ENCODE data around the gene NOL4L. TPM values are rescaled to one million over a fixed set of nuclear protein-coding genes. Genes with fewer than 3 reads are reported as not detected.

NOL4L gene
- polyA plus RNA-seq, 3 donors: 1.1 to 30.9 (median 2.8) TPM

DNA sequence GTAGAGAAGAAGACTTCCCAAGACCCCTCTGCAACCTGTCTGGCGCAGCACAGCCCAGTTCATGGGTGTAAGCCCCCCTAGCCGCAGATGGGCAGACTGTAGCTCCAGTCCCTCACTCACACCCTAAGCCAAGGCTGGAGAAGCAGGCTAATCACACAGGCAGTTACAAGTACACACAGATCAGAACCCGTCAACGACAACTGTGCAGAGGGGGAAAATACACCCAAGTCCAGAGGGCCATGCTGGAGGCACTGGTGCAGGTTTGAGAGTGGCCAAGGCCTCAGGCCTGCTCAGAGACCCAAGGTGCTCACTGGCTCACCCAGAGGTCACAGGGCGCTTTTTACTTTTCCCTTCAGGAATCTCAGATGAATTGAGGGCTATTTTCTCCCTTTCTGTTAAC lies 106.1 kb downstream of the NOL4L start:
- no peak overlapping the region for H3K9ac ChIP-seq (ENCODE audit: insufficient read depth, low read length, poor library complexity, severe bottlenecking)
- Mint-ChIP-seq H3K4me3 (no peak overlapping the region), H3K27ac (no peak overlapping the region), H3K36me3 (peaks cover 3 to 9% of the 10 kb centered on the region in 2 donors), H3K27me3 (ENCODE audit: low read depth in 3 of 3) (peaks cover 3 to 13% (median 4%) of the 10 kb centered on the region in 3 donors), H3K4me1 (peaks cover 71% of the 10 kb centered on the region), H3K9me3 (peaks cover 0 to 2% (median 0%) of the 10 kb centered on the region in 7 donors)
- no peak overlapping the region for H2AFZ ChIP-seq (ENCODE audit: insufficient read depth, low read depth, low read length, poor library complexity, severe bottlenecking)
- H3K27ac ChIP-seq (ENCODE audit: low read depth in 1 of 2, low read length in 2 of 2): no peak overlapping the region
- TF ChIP-seq CTCF (IDR thresholded peaks at IDR 0.05): no peak
- DNase-seq: no peak
- H3K4me2 ChIP-seq (replicated peaks; ENCODE audit: extremely low read depth, low read length, poor library complexity, severe bottlenecking): no peak overlapping the region
- peaks cover 85% of the 10 kb centered on the region for H4K20me1 ChIP-seq (ENCODE audit: insufficient read depth, low read length)
- H3K36me3 ChIP-seq (replicated peaks in 1 of 2; ENCODE audit: control insufficient read depth in 1 of 2, insufficient read depth in 2 of 2, low read length in 2 of 2): peaks cover 0 to under 1% of the 10 kb centered on the region in 2 donors
- no peaks in the 10 kb centered on the region for H3K9me3 ChIP-seq (replicated peaks in 1 of 2; ENCODE audit: control insufficient read depth in 1 of 2, insufficient read depth in 1 of 2, low read length in 2 of 2)
- intact Hi-C loops (cut with micrococcal nuclease): no loop called here
- no peaks in the 10 kb centered on the region for H3K27me3 ChIP-seq (ENCODE audit: control insufficient read depth in 2 of 2, insufficient read depth in 2 of 2, low read length in 2 of 2)
- no peak overlapping the region for H3K4me3 ChIP-seq (replicated peaks in 1 of 3; ENCODE audit: low read depth in 2 of 3, low read length in 3 of 3)
- peaks cover 58 to 83% of the 10 kb centered on the region in 2 donors for H3K4me1 ChIP-seq (ENCODE audit: control insufficient read depth in 1 of 2, insufficient read depth in 2 of 2, low read length in 2 of 2)
- WGBS (ENCODE audit: insufficient coverage): no CpG with 5 or more reads among the region's 5 CpGs
- peaks cover 70% of the 10 kb centered on the region for H3K79me2 ChIP-seq (ENCODE audit: insufficient read depth, low read length)

DNA sequence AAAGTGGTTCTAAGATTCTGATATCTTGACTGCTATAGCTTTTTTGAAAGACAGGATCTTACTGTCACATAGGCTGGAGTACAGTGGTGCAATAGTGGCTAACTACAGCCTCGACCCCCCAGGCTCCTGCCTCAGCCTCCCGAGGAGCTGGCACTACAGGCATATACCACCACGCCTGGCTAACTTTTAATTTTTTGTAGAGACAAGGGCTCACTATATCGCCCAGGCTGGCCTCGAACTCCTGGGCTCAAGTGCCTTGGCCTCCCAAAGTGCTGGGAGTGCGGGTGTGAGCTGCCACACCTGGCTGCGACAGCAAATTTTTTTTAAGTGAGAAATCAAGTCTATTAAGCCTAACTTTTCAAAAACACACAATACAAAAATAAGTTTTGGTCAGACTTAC lies 106.6 kb downstream of the NOL4L start:
- peaks cover 74% of the 10 kb centered on the region for H3K79me2 ChIP-seq (ENCODE audit: insufficient read depth, low read length)
- no peak overlapping the region for H3K9ac ChIP-seq (ENCODE audit: insufficient read depth, low read length, poor library complexity, severe bottlenecking)
- no peaks in the 10 kb centered on the region for H3K9me3 ChIP-seq (replicated peaks in 1 of 2; ENCODE audit: control insufficient read depth in 1 of 2, insufficient read depth in 1 of 2, low read length in 2 of 2)
- no peak overlapping the region for H3K4me3 ChIP-seq (replicated peaks in 1 of 3; ENCODE audit: low read depth in 2 of 3, low read length in 3 of 3)
- peaks cover 3 to 10% of the 10 kb centered on the region in 2 donors for H3K36me3 Mint-ChIP-seq
- H3K27ac Mint-ChIP-seq: no peak overlapping the region
- no peaks in the 10 kb centered on the region for H3K27me3 ChIP-seq (ENCODE audit: control insufficient read depth in 2 of 2, insufficient read depth in 2 of 2, low read length in 2 of 2)
- no peak overlapping the region for H3K4me2 ChIP-seq (replicated peaks; ENCODE audit: extremely low read depth, low read length, poor library complexity, severe bottlenecking)
- no peak overlapping the region for H3K27ac ChIP-seq (ENCODE audit: low read depth in 1 of 2, low read length in 2 of 2)
- DNase-seq: no peak
- peaks cover 0 to 5% of the 10 kb centered on the region in 2 donors for H3K36me3 ChIP-seq (replicated peaks in 1 of 2; ENCODE audit: control insufficient read depth in 1 of 2, insufficient read depth in 2 of 2, low read length in 2 of 2)
- H3K4me3 Mint-ChIP-seq: no peak overlapping the region
- peaks cover 0 to 2% (median 0%) of the 10 kb centered on the region in 7 donors for H3K9me3 Mint-ChIP-seq
- H3K4me1 ChIP-seq (ENCODE audit: control insufficient read depth in 1 of 2, insufficient read depth in 2 of 2, low read length in 2 of 2): peaks cover 55 to 84% of the 10 kb centered on the region in 2 donors
- H4K20me1 ChIP-seq (ENCODE audit: insufficient read depth, low read length): peaks cover 89% of the 10 kb centered on the region
- WGBS (ENCODE audit: insufficient coverage): 100% methylated on average over 4 of the region's 7 CpGs
- no peak for TF ChIP-seq CTCF (IDR thresholded peaks at IDR 0.05)
- peaks cover 3 to 12% (median 4%) of the 10 kb centered on the region in 3 donors for H3K27me3 Mint-ChIP-seq (ENCODE audit: low read depth in 3 of 3)
- intact Hi-C loops (cut with micrococcal nuclease): no loop called here
- peaks cover 73% of the 10 kb centered on the region for H3K4me1 Mint-ChIP-seq
- no peak overlapping the region for H2AFZ ChIP-seq (ENCODE audit: insufficient read depth, low read depth, low read length, poor library complexity, severe bottlenecking)

Measured in CD14-positive monocyte (primary cell).